GM23338 (cell line): ENCODE results near the gene WNK2.

ENCODE experiments used
- CREB1 ChIP-seq: fragments of 250-450 bp; sonication (Bioruptor Pico); IDR thresholded peaks from 2 replicates; pipeline ENCODE4 v1.5.0; 2020; ENCODE audit warnings: low read depth, mild to moderate bottlenecking, moderate library complexity
- EZH2 ChIP-seq: fragments of 200-600 bp; sonication (generic); IDR thresholded peaks from one replicate; pipeline ENCODE4 v1.8.0; 2017; ENCODE audit warnings: antibody characterized with exemption, mild to moderate bottlenecking, low read depth; ENCODE audit not compliant: unreplicated experiment
- EZH2phosphoT487 ChIP-seq: fragments of 200-600 bp; sonication (generic); IDR thresholded peaks from one replicate; pipeline ENCODE4 v1.8.1; 2018; ENCODE audit warnings: antibody characterized with exemption; ENCODE audit not compliant: unreplicated experiment
- JUNB ChIP-seq: IDR thresholded peaks from one replicate; pipeline ENCODE4 v1.6.1; 2016; ENCODE audit warnings: antibody characterized with exemption; ENCODE audit not compliant: unreplicated experiment
- NANOG ChIP-seq: IDR thresholded peaks from 2 replicates; pipeline ENCODE4 v1.6.1; 2016; ENCODE audit warnings: antibody characterized with exemption, borderline replicate concordance
- POLR2AphosphoS5 ChIP-seq: IDR thresholded peaks from 2 replicates; pipeline ENCODE4 v1.6.1; 2016; ENCODE audit warnings: antibody characterized with exemption, low read depth
- STAT1 ChIP-seq: IDR thresholded peaks from one replicate; pipeline ENCODE4 v1.6.1; 2016; ENCODE audit warnings: antibody characterized with exemption; ENCODE audit not compliant: unreplicated experiment
- ZNF114 ChIP-seq: fragments of 250-450 bp; sonication (Bioruptor Pico); IDR thresholded peaks from 2 replicates; pipeline ENCODE4 v1.5.0; 2020; ENCODE audit warnings: mild to moderate bottlenecking, moderate library complexity
- ZNF331 ChIP-seq: fragments of 250-450 bp; sonication (Bioruptor Pico); IDR thresholded peaks from 2 replicates; pipeline ENCODE4 v1.5.0; 2020; ENCODE audit warnings: low read depth, mild to moderate bottlenecking, moderate library complexity
- TF ChIP-seq, protein P1 (sequence below), 2 experiments: fragments of 200-600 bp in 1 of 2; sonication (generic) in 1 of 2; conservative IDR thresholded peaks; 2 replicates each; pipeline versions ENCODE4 v1.5.1 to v1.6.1; 2016 to 2017; ENCODE audit warnings: antibody characterized with exemption in 2 of 2, low read depth in 2 of 2, mild to moderate bottlenecking in 2 of 2, moderate library complexity in 1 of 2
- TF ChIP-seq, protein P2 (sequence below): IDR thresholded peaks from one replicate; pipeline ENCODE4 v1.6.1; 2018; ENCODE audit warnings: antibody characterized with exemption; ENCODE audit not compliant: unreplicated experiment
- TF ChIP-seq, protein P3 (sequence below): IDR thresholded peaks from 2 replicates; pipeline ENCODE4 v1.6.1; 2016; ENCODE audit warnings: antibody characterized with exemption
- TF ChIP-seq, protein P4 (sequence below): fragments of 250-450 bp; sonication (Bioruptor Pico); IDR thresholded peaks from 2 replicates; pipeline ENCODE4 v1.5.0; 2020; ENCODE audit warnings: mild to moderate bottlenecking, moderate library complexity

- TF ChIP-seq, protein P1, sequence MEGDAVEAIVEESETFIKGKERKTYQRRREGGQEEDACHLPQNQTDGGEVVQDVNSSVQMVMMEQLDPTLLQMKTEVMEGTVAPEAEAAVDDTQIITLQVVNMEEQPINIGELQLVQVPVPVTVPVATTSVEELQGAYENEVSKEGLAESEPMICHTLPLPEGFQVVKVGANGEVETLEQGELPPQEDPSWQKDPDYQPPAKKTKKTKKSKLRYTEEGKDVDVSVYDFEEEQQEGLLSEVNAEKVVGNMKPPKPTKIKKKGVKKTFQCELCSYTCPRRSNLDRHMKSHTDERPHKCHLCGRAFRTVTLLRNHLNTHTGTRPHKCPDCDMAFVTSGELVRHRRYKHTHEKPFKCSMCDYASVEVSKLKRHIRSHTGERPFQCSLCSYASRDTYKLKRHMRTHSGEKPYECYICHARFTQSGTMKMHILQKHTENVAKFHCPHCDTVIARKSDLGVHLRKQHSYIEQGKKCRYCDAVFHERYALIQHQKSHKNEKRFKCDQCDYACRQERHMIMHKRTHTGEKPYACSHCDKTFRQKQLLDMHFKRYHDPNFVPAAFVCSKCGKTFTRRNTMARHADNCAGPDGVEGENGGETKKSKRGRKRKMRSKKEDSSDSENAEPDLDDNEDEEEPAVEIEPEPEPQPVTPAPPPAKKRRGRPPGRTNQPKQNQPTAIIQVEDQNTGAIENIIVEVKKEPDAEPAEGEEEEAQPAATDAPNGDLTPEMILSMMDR (conservative IDR thresholded peaks at IDR 0.05; ENCODE audit: low read depth in 2 of 2), result no peak
- TF ChIP-seq, protein P2, sequence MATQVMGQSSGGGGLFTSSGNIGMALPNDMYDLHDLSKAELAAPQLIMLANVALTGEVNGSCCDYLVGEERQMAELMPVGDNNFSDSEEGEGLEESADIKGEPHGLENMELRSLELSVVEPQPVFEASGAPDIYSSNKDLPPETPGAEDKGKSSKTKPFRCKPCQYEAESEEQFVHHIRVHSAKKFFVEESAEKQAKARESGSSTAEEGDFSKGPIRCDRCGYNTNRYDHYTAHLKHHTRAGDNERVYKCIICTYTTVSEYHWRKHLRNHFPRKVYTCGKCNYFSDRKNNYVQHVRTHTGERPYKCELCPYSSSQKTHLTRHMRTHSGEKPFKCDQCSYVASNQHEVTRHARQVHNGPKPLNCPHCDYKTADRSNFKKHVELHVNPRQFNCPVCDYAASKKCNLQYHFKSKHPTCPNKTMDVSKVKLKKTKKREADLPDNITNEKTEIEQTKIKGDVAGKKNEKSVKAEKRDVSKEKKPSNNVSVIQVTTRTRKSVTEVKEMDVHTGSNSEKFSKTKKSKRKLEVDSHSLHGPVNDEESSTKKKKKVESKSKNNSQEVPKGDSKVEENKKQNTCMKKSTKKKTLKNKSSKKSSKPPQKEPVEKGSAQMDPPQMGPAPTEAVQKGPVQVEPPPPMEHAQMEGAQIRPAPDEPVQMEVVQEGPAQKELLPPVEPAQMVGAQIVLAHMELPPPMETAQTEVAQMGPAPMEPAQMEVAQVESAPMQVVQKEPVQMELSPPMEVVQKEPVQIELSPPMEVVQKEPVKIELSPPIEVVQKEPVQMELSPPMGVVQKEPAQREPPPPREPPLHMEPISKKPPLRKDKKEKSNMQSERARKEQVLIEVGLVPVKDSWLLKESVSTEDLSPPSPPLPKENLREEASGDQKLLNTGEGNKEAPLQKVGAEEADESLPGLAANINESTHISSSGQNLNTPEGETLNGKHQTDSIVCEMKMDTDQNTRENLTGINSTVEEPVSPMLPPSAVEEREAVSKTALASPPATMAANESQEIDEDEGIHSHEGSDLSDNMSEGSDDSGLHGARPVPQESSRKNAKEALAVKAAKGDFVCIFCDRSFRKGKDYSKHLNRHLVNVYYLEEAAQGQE, result no peak
- TF ChIP-seq EZH2, result no peak
- TF ChIP-seq POLR2AphosphoS5, result no peak
- TF ChIP-seq ZNF331, result no peak
- TF ChIP-seq, protein P3, sequence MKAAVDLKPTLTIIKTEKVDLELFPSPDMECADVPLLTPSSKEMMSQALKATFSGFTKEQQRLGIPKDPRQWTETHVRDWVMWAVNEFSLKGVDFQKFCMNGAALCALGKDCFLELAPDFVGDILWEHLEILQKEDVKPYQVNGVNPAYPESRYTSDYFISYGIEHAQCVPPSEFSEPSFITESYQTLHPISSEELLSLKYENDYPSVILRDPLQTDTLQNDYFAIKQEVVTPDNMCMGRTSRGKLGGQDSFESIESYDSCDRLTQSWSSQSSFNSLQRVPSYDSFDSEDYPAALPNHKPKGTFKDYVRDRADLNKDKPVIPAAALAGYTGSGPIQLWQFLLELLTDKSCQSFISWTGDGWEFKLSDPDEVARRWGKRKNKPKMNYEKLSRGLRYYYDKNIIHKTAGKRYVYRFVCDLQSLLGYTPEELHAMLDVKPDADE, result no peak
- TF ChIP-seq JUNB, result no peak
- TF ChIP-seq STAT1, result no peak
- TF ChIP-seq, protein P4, sequence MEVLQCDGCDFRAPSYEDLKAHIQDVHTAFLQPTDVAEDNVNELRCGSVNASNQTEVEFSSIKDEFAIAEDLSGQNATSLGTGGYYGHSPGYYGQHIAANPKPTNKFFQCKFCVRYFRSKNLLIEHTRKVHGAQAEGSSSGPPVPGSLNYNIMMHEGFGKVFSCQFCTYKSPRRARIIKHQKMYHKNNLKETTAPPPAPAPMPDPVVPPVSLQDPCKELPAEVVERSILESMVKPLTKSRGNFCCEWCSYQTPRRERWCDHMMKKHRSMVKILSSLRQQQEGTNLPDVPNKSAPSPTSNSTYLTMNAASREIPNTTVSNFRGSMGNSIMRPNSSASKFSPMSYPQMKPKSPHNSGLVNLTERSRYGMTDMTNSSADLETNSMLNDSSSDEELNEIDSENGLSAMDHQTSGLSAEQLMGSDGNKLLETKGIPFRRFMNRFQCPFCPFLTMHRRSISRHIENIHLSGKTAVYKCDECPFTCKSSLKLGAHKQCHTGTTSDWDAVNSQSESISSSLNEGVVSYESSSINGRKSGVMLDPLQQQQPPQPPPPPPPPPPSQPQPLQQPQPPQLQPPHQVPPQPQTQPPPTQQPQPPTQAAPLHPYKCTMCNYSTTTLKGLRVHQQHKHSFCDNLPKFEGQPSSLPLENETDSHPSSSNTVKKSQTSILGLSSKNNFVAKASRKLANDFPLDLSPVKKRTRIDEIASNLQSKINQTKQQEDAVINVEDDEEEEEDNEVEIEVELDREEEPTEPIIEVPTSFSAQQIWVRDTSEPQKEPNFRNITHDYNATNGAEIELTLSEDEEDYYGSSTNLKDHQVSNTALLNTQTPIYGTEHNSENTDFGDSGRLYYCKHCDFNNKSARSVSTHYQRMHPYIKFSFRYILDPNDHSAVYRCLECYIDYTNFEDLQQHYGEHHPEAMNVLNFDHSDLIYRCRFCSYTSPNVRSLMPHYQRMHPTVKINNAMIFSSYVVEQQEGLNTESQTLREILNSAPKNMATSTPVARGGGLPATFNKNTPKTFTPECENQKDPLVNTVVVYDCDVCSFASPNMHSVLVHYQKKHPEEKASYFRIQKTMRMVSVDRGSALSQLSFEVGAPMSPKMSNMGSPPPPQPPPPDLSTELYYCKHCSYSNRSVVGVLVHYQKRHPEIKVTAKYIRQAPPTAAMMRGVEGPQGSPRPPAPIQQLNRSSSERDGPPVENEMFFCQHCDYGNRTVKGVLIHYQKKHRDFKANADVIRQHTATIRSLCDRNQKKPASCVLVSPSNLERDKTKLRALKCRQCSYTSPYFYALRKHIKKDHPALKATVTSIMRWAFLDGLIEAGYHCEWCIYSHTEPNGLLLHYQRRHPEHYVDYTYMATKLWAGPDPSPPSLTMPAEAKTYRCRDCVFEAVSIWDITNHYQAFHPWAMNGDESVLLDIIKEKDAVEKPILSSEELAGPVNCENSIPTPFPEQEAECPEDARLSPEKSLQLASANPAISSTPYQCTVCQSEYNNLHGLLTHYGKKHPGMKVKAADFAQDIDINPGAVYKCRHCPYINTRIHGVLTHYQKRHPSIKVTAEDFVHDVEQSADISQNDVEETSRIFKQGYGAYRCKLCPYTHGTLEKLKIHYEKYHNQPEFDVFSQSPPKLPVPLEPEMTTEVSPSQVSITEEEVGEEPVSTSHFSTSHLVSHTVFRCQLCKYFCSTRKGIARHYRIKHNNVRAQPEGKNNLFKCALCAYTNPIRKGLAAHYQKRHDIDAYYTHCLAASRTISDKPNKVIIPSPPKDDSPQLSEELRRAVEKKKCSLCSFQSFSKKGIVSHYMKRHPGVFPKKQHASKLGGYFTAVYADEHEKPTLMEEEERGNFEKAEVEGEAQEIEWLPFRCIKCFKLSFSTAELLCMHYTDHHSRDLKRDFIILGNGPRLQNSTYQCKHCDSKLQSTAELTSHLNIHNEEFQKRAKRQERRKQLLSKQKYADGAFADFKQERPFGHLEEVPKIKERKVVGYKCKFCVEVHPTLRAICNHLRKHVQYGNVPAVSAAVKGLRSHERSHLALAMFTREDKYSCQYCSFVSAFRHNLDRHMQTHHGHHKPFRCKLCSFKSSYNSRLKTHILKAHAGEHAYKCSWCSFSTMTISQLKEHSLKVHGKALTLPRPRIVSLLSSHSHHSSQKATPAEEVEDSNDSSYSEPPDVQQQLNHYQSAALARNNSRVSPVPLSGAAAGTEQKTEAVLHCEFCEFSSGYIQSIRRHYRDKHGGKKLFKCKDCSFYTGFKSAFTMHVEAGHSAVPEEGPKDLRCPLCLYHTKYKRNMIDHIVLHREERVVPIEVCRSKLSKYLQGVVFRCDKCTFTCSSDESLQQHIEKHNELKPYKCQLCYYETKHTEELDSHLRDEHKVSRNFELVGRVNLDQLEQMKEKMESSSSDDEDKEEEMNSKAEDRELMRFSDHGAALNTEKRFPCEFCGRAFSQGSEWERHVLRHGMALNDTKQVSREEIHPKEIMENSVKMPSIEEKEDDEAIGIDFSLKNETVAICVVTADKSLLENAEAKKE (CRISPR knock-in tag), result no peak
- no peak for TF ChIP-seq EZH2phosphoT487
- TF ChIP-seq ZNF114 (CRISPR knock-in tag), result no peak
- TF ChIP-seq CREB1 (CRISPR knock-in tag), result no peak
- no peak for TF ChIP-seq NANOG
Observed at GRCh38 chr9:93218671-93219420, 34.9 kb downstream of the WNK2 start.
